ENCODE results near the gene NT5C1B.

The NT5C1B gene

DNA sequence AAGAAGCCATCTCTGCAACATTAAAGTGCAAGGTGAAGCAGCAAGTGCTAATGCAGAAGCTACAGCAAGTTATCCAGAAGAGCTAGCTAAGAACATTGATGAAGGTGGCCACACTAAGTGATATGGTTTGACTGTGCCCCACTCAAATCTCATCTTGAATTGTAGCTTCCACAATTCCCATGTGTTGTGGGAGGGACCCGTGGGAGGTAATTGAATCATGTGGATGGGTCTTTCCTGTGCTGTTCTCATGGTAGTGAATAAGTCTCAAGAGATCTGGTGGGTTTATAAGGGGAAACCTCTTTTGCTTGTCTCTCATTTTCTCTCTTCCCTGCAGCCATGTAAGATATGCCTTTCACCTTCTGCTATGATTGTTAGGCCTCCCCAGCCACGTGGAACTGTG is 40.3 kb downstream of the NT5C1B start:
- ATAC-seq = no peak
- TF ChIP-seq PATZ1 (CRISPR knock-in tag; IDR thresholded peaks at IDR 0.05; ENCODE audit: borderline replicate concordance) (no peak), ISL1 (CRISPR knock-in tag; IDR thresholded peaks at IDR 0.05) (no peak), ZFP30 (CRISPR knock-in tag; IDR thresholded peaks at IDR 0.05) (no peak), GLIS3 (CRISPR knock-in tag; IDR thresholded peaks at IDR 0.05) (no peak), ZNF70 (CRISPR knock-in tag; IDR thresholded peaks at IDR 0.05) (no peak), ESRRG (CRISPR knock-in tag; IDR thresholded peaks at IDR 0.05) (no peak), TOX (CRISPR knock-in tag; IDR thresholded peaks at IDR 0.05; ENCODE audit: borderline replicate concordance) (no peak), ZNF8 (CRISPR knock-in tag; IDR thresholded peaks at IDR 0.05) (no peak), OSR1 (CRISPR knock-in tag; IDR thresholded peaks at IDR 0.05) (no peak)
- TF ChIP-seq, protein P1, sequence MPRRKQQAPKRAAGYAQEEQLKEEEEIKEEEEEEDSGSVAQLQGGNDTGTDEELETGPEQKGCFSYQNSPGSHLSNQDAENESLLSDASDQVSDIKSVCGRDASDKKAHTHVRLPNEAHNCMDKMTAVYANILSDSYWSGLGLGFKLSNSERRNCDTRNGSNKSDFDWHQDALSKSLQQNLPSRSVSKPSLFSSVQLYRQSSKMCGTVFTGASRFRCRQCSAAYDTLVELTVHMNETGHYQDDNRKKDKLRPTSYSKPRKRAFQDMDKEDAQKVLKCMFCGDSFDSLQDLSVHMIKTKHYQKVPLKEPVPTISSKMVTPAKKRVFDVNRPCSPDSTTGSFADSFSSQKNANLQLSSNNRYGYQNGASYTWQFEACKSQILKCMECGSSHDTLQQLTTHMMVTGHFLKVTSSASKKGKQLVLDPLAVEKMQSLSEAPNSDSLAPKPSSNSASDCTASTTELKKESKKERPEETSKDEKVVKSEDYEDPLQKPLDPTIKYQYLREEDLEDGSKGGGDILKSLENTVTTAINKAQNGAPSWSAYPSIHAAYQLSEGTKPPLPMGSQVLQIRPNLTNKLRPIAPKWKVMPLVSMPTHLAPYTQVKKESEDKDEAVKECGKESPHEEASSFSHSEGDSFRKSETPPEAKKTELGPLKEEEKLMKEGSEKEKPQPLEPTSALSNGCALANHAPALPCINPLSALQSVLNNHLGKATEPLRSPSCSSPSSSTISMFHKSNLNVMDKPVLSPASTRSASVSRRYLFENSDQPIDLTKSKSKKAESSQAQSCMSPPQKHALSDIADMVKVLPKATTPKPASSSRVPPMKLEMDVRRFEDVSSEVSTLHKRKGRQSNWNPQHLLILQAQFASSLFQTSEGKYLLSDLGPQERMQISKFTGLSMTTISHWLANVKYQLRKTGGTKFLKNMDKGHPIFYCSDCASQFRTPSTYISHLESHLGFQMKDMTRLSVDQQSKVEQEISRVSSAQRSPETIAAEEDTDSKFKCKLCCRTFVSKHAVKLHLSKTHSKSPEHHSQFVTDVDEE (CRISPR knock-in tag; IDR thresholded peaks at IDR 0.05) = no peak

GRCh38 chr2:18548621-18549020 is 40.7 kb downstream of the NT5C1B start:
- TF ChIP-seq ZNF565 (CRISPR knock-in tag; conservative IDR thresholded peaks at IDR 0.05; ENCODE audit: low read depth) = no peak
- no peak for TF ChIP-seq SNAI2 (CRISPR knock-in tag; IDR thresholded peaks at IDR 0.05)
- no peak for TF ChIP-seq ARNTL (CRISPR knock-in tag; IDR thresholded peaks at IDR 0.05; ENCODE audit: borderline replicate concordance, low read depth)
- TF ChIP-seq BACH2 (CRISPR knock-in tag; IDR thresholded peaks at IDR 0.05; ENCODE audit: borderline replicate concordance) = no peak
- no peak for TF ChIP-seq RARB (CRISPR knock-in tag; IDR thresholded peaks at IDR 0.05)
- no peak for TF ChIP-seq OSR1 (CRISPR knock-in tag; IDR thresholded peaks at IDR 0.05)
- TF ChIP-seq TCF4 (CRISPR knock-in tag; IDR thresholded peaks at IDR 0.05; ENCODE audit: borderline replicate concordance) = no peak
- TF ChIP-seq PPARA (CRISPR knock-in tag; IDR thresholded peaks at IDR 0.05; ENCODE audit: borderline replicate concordance) = no peak
- TF ChIP-seq ZFP3 (CRISPR knock-in tag; IDR thresholded peaks at IDR 0.05) = no peak
- TF ChIP-seq TOX (CRISPR knock-in tag; IDR thresholded peaks at IDR 0.05; ENCODE audit: borderline replicate concordance) = no peak
- no peak for TF ChIP-seq ZFP30 (CRISPR knock-in tag; IDR thresholded peaks at IDR 0.05)
- no peak for TF ChIP-seq PATZ1 (CRISPR knock-in tag; IDR thresholded peaks at IDR 0.05; ENCODE audit: borderline replicate concordance)
- no peak for TF ChIP-seq CREB5 (CRISPR knock-in tag; IDR thresholded peaks at IDR 0.05; ENCODE audit: low read depth)
- TF ChIP-seq ZNF8 (CRISPR knock-in tag; IDR thresholded peaks at IDR 0.05) = no peak
- TF ChIP-seq CSDC2 (CRISPR knock-in tag; IDR thresholded peaks at IDR 0.05) = no peak
- no peak for TF ChIP-seq GLIS3 (CRISPR knock-in tag; IDR thresholded peaks at IDR 0.05)
- TF ChIP-seq, protein P2, sequence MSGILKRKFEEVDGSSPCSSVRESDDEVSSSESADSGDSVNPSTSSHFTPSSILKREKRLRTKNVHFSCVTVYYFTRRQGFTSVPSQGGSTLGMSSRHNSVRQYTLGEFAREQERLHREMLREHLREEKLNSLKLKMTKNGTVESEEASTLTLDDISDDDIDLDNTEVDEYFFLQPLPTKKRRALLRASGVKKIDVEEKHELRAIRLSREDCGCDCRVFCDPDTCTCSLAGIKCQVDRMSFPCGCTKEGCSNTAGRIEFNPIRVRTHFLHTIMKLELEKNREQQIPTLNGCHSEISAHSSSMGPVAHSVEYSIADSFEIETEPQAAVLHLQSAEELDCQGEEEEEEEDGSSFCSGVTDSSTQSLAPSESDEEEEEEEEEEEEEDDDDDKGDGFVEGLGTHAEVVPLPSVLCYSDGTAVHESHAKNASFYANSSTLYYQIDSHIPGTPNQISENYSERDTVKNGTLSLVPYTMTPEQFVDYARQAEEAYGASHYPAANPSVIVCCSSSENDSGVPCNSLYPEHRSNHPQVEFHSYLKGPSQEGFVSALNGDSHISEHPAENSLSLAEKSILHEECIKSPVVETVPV (CRISPR knock-in tag; IDR thresholded peaks at IDR 0.05) = no peak
- no peak for ATAC-seq

DNA sequence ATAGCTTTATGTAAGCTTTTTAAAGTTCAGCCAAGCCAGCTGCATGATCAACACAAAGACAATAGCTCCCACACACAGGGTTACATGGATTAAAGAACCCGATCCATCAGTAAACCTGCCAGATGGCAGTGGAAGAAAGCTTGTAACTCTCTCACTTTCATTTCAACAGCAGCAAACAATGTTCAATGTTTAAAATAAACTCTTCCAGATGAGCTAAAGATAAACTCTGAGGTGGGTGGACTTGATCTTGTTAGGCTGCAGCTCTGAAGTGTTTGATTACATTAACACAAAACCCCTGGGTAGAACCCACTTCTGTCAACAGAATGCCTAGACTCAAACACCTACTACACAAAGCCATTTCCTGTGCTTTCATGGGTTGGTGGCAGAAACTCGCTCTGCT is 42.8 kb downstream of the NT5C1B start:
- TF ChIP-seq TCF4 (CRISPR knock-in tag; IDR thresholded peaks at IDR 0.05; ENCODE audit: borderline replicate concordance) (no peak), CREB5 (CRISPR knock-in tag; IDR thresholded peaks at IDR 0.05; ENCODE audit: low read depth) (no peak), ZNF70 (CRISPR knock-in tag; IDR thresholded peaks at IDR 0.05) (no peak), ZNF565 (CRISPR knock-in tag; conservative IDR thresholded peaks at IDR 0.05; ENCODE audit: low read depth) (no peak), PPARA (CRISPR knock-in tag; IDR thresholded peaks at IDR 0.05; ENCODE audit: borderline replicate concordance) (no peak)
- ATAC-seq = no peak; the same call in 2 of the 3 replicates

All from SK-N-SH treated with all-trans-retinoic acid at 6 μM for 48 hours (cell line).